NCI-H524 (cell line): ENCODE results near the gene ANK3.
A peak's percentile ranks its signal among the peaks of the same experiment; 100 is the strongest.
"Not testable (repeated sequence)": the region's sequence is repeated elsewhere in the genome, so short reads cannot be mapped to it uniquely, and the experiment has no call there.

Experiments
- DNase-seq, 2 experiments: peaks; one replicate each; lab custom pipeline; 2025; lab: John Stamatoyannopoulos, UW

The ANK3 gene

DNA sequence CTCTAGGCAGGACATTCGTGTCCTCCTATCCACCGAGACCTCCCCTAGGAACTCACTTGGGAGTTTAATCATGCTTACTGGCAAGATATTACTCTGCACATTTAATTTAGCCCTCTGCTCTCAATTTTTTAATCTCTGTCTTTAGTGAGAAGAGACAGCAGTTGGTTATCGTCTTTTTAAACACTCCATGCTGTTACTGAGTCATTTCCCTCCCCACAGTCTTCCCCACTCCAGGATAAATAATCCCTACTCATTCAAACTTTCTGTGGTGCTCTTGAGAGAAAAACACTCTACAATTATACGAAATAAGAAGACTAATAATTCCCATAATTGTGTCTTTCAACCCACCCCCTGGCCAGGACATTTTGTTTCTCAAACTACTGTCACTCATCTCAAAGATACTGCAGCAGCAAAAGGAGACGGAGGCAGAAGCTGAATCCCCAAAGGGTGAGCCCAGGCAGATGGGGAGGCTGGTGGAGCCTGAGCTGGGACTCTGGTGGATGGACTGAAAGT is 84.2 kb downstream of the ANK3 start:
- DNase-seq: peak in 1 of 2 experiments; percentile 5

DNA sequence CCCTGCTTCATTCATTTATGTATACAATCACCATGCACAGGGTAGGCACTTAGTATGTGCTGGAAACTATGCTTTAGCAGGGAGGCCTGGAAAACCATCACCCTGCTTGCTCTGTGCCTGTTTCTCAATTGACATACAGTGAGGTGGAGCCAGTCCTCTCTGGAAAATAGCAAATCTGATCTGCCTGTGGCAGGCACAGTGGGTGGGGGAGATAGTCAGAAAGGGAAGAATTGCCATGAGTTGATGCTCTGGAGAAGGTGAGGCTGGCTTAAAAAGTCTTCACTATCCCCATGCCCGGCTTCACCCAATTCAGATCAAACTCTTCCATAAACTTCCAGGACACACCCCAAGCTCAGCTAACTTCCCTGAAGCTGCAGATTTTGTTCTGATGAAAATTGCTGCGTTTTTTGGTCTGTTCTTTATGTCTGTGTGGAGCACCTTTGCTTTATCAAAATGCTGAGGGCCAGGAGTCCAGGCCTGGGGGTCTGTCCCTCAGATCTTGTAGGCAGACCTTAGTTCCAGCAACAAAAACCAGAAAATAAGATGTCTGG is 84.8 kb downstream of the ANK3 start:
- no peak for DNase-seq

DNA sequence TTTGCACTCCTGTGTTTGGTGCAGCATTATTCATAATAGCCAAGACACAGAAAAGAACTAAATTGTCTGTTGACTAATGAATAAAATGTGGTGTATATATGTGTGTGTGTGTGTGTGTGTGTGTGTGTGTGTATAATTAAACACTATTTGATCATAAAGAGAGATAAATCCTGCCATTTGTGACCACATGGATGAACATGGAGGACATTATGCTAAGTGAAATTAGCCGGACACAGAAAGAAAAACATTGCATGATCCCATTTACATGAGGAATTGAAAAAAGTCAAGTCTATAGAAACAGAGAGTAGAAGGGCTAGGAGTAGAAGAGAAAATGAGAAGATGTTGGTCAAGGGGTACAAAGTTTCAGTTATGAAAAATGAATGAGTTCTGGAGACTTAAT is 85.9 kb downstream of the ANK3 start:
- DNase-seq: no peak

DNA sequence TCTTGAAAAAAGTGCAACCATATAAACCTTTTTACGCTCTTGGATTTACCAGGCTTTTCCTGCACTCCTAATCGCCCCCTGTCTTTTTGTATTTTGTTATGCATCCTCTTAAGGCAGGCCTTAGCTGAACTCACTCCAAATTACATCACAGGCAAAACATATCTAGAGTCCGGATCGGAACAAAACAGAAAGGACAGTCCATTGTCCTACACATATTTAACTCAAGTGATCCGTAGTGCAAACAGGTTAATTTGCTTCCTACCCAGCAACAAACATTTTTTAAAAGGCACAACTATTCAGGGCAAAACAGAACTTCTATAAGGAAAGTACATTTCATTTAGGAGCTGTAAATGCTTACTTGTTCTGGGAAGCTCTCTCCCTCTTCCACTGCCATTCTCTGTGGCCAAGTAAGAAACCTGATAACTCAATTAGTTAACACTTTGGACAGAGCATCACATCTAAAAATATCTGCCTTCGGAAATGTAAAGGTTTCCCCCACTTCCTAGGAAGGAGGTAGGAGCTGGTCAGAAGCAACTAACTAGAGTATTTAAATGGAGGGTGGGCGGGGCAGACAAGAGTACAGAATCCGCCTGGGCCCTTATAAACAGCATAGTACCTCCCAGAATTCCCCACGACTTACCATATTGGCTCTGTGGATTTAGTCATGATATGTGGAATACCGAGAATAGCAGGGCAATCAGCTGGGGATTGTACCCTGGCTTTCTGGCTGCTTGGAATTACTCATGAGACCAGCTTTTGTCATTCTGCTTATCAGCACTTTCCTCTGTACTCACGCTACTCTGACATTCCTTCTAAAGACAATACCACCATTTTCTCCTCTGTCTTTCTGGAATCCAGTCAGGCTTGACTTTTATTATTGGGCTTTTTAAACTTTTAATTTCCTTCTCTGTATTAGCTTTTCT is 89.5 kb downstream of the ANK3 start:
- DNase-seq: peak; percentile 15 to 42

DNA sequence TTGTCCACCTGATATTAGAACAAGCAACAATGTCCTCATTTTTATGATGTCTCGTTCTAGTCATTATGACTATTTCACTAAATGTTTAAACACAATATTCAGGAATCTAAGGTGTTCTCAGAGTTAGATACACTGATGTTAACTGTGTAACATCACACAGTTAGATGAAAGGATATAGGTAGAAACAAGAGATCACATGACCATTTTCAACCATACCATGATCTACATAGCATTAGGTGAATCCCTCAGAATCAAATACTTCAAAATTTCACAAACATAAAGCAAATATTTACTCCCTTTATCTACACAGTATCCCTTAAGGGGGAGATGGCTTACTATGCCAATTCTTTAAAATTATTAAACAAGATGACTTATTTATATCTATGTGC is 90.3 kb downstream of the ANK3 start:
- DNase-seq: no peak

DNA sequence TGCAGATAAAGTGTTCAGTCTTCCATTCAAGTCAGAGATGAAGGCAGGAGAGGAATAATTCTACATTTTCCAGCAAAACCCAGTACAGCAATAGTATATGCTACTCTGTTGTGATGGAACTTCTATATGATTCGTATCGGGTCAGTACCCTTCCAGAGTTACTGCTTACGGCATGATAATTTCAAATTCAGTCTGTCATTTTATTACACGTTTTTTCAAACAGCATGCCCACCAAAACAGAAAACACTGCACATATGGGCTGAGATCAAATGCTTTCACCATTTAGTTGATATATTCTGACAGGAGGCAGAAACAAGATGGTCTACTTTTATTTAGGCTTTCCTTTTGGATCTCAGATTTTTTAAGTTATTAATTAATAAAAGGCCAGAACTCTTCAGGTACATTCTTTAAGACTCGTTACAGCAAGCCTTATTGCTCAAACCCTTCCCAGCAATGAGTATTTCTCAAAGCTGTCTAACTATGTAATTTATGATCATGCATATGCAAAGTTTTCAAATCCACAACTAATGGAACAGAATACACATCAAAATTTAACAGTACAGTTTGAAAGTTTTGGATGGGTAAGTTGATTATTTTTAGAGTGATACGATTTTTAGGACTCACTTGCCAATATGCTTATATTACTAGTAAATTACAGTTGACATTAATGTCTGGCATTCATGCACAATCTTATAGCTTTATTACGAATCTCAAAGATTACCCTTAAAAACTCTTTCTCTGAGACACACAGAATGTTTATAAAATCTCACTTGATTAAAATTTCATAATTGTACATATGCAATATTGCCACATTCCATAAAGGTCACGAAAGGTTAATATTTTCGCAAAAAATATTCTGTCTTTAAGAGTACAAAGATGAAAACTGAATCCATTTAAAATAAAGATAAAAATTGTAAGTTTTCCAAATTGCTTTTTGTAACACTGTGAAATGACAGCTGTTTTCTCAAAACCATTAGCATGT is 91.0 kb downstream of the ANK3 start:
- DNase-seq: peak; percentile 8 to 10

DNA sequence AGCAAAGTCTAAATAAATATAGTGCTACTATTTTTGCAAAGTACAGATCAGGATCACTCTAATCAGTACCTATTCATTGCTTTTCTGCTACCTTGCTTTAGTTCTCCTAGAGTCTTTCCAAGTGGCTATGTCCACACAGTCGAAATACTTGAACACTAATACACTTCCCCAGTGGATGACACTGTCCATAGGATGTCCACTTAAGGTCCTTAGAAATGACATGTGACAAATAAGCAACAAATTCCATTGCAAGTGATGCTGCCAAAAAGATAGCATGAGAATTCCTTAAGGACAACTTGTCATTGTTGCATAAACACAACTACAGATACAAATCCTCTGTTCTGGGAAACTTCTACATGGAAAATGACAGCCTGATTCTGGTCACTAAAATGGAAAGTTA is 93.6 kb downstream of the ANK3 start:
- DNase-seq: no peak

DNA sequence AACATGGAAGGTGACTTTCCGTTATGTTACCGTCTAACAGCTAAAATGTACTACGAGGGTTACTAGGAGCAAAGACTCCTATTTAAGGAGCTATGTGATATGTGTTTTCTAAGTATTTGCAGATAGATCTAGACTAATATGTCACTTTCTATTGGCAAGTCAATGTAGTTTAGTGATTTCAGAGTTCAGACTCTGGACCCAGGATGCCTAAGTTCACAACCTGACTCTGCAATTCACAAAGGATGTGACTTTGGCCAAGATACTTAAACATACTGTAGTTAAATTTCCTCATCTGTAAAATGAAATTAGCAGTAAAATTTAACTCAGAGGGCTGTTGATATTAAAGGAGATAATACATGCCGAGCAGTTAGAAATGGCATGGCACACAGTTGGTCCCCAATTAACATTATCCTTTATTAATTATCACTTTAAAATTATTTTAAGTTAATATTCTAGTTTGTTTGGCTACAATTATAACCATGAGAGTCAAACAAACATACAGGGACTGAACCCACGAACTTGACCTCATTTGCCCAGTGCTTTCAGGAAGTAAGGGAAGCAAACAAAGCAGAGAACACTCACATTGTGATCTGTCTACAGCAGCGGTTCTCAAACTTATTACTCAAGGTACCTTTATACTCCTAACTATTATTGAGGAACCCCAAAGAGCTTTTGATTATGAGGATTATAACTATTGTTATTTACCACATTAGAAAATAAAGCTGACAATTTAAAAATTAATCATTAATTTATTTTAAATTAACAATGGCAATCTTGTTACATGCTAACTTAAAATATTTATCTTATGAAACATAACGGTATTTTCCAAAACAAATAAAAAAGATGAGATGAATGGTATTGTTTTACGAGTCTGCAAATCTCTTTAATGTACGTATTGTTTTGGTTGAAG is 94.4 kb downstream of the ANK3 start:
- no peak for DNase-seq

DNA sequence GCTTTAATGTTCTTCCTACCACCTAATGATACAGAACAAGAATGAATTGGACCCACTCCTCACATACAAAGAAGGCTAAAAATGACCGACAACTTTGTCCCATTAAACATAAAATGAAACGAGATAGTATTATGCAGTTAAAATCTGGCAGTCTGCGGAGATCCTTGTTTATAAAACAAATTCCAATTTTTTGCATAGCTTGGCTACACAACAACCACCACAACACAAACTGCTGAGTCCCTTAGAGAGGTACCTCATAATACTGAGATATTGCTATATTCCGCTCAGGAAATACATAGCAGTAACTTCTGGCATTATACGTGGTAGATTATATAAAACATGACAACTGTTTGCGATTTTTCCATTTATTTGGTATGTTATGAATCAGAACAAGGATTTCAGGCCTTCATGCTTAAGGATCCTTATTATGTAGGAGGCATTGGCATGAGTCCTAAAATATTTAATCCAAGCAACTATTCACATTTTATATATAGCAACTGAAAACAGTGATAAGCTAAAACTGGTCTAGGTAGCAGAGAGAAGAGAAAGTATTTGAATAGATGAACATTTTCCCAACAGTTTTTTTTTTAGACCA is 96.0 kb downstream of the ANK3 start:
- no peak for DNase-seq

DNA sequence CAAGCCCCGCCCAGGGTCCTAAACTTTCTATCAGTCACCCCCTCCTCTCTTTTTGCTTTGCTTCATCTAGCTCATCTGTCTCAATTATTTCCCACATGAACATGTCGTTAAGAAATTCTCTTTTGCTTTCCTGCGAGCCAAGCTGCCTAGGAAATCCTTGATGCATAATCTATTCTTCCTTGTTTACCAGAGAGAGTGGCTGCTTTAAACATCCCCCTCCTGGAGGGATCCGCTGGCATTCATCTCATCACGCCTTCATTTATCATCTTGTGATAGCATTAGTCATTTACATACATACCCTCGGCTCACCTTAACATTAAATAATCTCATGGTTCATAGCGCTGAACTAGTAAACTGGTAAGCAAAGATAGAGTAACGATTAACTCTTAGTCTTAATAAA is 96.7 kb downstream of the ANK3 start:
- DNase-seq: no peak

DNA sequence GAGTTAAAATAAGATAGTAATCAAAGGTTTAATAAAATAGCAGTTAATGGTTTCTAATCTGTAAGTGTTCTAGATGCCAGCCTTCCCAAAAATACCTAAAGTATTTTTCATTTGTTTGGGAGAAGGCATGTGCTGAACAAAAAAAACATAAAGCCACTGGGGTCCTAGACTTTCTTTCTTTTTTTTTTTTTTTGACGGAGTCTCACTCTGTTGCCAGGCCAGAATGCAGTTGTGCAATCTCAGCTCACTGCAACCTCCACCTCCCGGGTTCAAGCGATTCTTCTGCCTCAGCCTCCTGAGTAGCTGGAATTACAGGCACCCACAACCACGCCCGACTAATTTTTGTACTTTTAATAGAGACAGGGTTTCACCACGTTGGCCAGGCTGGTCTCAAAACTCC is 97.1 kb downstream of the ANK3 start:
- not testable (repeated sequence) for DNase-seq

DNA sequence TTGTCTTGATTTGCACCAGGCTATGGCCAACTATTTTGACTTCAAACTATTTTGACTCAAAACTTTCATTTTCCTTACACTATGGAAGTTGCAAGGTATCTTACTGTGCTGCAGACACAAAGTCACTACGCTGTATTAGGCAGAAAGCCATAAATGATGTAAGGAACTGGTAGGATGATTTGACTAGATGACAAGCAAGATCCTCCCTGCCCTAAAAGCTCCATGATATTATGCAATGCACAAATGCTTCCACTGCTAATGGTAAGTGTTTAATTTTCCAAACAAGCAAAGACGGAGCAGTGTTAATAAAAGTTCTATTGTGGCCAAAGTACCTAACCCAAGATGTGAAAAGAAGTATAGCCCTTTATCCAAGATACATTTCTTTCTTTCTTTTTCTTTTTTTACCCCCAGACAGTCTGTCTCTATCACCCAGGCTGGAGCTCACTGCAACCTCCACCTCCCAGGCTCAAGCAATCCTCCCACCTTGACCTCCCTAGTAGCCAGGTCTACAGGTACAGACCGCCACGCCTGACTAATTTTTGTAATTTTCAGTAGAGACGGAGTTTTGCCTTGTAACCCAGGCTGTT is 98.2 kb downstream of the ANK3 start:
- no peak for DNase-seq

DNA sequence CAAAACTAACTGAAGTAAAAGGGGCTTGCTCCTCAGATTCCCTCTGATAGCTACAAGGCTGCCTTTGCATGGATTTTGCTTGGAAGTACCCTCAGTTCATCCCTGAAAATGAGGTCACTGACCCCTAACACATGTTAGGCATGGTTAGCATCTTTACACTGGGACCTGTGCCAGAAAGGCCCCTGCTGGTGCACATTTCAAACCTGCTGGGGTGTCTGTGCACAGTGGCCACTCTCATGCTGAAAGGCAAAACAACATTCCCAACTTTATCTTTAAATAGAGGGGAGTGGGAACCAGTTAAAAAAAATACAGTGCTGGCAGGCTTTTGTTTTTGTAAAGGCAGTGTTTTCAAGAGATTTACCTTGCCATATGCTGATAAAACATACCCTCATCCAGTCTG is 99.1 kb downstream of the ANK3 start:
- DNase-seq: peak; percentile 8 to 43

DNA sequence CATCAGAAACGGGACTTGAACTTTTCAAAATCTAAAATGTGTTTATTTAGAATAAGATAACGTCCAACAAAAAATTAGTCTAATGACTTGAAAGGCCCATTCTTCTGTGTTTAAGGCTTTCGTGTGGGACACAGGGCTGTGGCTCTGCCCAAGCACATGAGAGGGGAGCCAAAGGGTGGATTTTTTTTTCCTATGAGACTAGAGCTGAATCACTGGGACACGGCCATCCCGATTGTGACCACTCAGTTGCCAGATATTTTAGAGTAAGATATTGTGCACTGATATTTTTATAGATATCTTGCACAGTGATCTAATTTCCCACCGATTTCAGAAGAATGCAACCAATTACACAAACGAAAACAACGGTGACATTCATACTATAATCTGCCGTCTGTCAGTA is 99.9 kb downstream of the ANK3 start:
- no peak for DNase-seq

DNA sequence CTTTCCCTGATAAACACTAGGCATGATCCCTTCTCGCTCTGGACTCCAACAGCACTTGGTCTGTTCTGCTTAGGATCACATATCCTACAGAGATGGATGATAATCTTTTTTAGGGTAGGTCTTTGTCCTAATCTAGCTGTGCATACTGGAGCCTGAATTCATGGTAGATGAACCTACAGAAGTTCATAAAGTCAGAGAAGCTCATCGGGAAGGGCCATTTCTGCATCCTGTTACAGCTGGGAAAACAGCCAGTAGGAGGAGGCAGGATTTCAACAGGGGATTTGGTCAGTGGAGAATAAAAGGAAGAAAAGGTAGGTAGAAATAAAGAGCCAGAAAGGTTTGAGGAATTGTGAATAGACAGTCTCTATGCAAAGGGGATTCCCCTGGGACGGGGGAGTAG is 101.4 kb downstream of the ANK3 start:
- DNase-seq: no peak

DNA sequence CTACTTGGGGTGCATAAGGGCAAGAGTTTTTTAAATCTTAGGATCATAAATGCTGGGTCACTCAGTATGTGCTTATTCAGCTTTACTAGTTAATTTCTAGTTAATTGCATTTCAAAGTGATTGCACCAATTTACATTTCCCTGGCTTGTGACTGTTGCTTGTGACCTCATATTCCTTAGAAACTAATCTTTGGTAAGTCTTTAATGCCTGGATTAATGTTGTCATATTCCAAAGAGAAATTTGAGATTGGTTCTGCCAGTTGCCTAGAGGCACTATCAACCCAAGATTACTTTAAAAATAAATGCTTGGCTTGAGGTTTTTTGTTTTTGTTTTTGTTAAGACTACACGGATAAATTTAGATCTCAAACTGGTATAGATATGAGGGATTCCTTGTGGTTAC is 103.1 kb downstream of the ANK3 start:
- no peak for DNase-seq

DNA sequence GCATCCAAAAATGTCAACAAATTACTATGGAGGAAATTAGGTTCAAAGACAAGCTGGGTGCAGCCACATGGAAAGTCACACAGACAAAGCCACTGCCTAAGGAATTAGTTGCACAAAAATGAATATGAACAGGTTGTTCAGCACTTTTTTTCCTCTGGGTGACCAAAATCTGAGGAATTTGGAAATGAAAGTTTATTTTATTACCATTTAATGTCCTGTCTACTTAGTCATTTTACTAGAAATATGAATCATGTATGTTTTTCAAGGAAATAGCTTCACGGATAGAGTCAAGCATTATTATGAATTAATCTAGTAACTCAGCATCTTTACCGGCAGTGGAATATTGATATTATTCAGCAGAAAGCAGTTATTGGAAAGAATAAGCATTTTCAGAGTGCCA is 106.3 kb downstream of the ANK3 start:
- DNase-seq: no peak

DNA sequence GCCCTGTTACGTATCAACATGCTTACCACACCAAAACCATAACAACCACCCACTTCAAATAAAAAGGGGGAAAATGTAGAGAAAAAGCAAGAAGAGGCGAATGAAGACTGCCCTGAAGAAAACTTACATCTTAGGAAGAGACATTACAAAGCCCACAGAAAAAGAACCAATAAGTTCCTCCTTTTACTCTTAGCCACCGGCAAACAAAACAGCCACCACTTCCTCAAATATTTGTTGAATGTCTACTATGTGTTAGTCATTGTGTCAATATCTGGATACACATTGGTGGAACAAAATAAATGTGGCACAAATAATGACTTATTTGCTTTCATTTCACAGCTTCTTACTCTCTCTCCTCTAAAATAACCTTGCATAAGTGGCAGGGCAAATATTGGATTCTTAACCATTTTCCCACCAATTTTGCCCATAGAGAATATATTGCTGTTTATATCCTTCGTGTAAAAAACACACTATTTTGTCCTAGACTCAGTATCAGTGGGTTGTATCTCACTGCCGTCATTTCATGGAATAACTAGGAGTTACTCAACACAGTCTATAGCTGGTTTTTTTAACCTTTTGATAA is 106.8 kb downstream of the ANK3 start:
- no peak for DNase-seq

DNA sequence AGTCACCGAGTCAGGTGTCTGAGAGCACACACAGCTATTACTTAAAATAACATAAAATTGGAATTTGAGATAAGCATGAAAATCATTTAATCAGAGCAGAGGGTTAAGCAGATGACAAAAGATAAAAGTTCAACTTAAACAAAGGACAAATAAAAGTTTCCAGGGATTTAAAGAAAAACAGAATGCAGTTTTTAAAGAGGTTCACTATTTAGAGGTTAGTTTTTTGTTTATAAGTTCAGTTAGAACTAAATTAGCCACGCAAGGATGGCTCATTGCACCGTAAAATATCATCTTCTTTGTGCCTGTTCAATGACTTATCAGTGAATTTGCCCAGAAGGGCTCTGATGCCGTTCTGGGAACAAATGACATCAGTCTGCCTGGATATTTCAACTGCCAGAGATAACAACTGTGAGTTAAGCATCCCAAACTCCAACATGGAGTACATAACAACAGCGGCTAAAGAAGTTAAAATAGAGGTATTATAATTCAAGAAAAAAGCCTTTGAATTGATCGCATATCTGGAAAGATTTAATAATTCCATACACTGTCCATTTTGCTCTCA is 107.8 kb downstream of the ANK3 start:
- DNase-seq: no peak

DNA sequence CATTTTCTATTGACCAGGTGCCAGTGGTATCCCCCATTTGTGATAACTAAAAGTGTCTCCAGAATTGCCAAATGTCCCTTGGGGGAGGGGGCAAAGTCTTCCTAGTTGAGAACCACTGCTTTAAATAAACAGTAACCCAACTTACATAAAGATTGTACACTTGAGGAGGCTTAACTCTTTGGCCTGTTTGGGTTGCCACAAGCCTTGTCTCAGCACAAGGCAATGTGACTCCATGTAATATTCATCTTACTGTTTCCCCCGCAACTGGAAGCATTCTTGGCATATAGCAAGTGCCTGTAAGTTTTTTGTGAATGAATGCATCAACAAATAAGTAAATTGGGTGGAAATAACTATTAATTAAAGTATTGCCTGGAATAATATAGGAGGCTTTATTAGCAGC is 108.3 kb downstream of the ANK3 start:
- DNase-seq: no peak
